Fibroblast of lung (primary cell): ENCODE measurements around the gene PSMA7.

Source experiments
- EZH2 ChIP-seq: IDR thresholded peaks from 2 replicates; pipeline ENCODE4 v1.5.1; 2012; ENCODE audit warnings: low read length, control low read depth, mild to moderate bottlenecking; ENCODE audit errors: missing control alignments
- TF ChIP-seq, protein P1 (sequence below), 2 donors: IDR thresholded peaks in 1 of 2; conservative IDR thresholded peaks in 1 of 2; 1 replicate in 1 of 2; 2 replicates in 1 of 2; pipeline ENCODE4 v1.5.1; 2011 to 2012; ENCODE audit warnings: low read length in 2 of 2, control low read depth in 1 of 2, inconsistent platforms in 1 of 2, low read depth in 1 of 2, mild to moderate bottlenecking in 1 of 2

DNA sequence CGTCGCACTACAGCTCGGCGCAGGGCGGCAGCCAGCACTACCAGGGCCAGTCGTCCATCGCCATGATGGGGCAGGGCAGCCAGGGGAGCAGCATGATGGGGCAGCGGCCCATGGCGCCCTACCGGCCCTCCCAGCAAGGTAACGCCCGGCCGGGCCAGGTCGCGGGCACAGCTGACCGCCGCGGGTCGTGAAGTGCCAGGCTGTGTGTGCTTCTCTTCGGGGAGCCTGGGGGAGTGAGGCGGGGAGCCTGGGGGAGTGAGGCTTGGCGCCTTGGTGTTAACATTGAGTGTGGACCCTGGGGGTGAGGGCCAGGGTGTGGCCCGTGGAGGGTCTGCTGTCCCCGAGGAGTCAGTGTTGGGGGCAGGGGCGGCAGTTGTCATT, 20.3 kb upstream of the PSMA7 start:
- TF ChIP-seq, protein P1, sequence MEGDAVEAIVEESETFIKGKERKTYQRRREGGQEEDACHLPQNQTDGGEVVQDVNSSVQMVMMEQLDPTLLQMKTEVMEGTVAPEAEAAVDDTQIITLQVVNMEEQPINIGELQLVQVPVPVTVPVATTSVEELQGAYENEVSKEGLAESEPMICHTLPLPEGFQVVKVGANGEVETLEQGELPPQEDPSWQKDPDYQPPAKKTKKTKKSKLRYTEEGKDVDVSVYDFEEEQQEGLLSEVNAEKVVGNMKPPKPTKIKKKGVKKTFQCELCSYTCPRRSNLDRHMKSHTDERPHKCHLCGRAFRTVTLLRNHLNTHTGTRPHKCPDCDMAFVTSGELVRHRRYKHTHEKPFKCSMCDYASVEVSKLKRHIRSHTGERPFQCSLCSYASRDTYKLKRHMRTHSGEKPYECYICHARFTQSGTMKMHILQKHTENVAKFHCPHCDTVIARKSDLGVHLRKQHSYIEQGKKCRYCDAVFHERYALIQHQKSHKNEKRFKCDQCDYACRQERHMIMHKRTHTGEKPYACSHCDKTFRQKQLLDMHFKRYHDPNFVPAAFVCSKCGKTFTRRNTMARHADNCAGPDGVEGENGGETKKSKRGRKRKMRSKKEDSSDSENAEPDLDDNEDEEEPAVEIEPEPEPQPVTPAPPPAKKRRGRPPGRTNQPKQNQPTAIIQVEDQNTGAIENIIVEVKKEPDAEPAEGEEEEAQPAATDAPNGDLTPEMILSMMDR (conservative IDR thresholded peaks at IDR 0.05 in 1 of 2, IDR thresholded peaks at IDR 0.05 in 1 of 2; ENCODE audit: low read depth in 1 of 2, low read length in 2 of 2), result no peak
- TF ChIP-seq EZH2, result no peak
